Measurements from ENCODE around the gene CFAP410.
"Not testable (repeated sequence)": the region's sequence is repeated elsewhere in the genome, so short reads cannot be mapped to it uniquely, and the experiment has no call there.

Gene CFAP410

GRCh38 chr21:44368711-44369446 is 29.7 kb upstream of the CFAP410 start:
- no peak for DNase-seq

GRCh38 chr21:44366586-44367211 is 27.5 kb upstream of the CFAP410 start:
- DNase-seq, result no peak

GRCh38 chr21:44365967-44366585 is 26.9 kb upstream of the CFAP410 start:
- no peak for DNase-seq

GRCh38 chr21:44365251-44365966 is 26.2 kb upstream of the CFAP410 start:
- no peak for DNase-seq

- DNase-seq, result no peak
Observed at GRCh38 chr21:44364151-44365053, 25.2 kb upstream of the CFAP410 start.

- DNase-seq, result no peak
Observed at GRCh38 chr21:44363278-44363677, 24.1 kb upstream of the CFAP410 start.

GRCh38 chr21:44361903-44362302 is 22.7 kb upstream of the CFAP410 start:
- not testable (repeated sequence) for DNase-seq

GRCh38 chr21:44360159-44360558 is 21.0 kb upstream of the CFAP410 start:
- no peak for DNase-seq

- DNase-seq, result no peak
Observed at GRCh38 chr21:44359396-44359795, 20.2 kb upstream of the CFAP410 start.

- DNase-seq, result no peak
Observed at GRCh38 chr21:44357064-44357837, 18.1 kb upstream of the CFAP410 start.

GRCh38 chr21:44356636-44357035 is 17.4 kb upstream of the CFAP410 start:
- DNase-seq, result no peak

GRCh38 chr21:44356160-44356559 is 17.0 kb upstream of the CFAP410 start:
- no peak for DNase-seq

GRCh38 chr21:44354775-44355771 is 15.9 kb upstream of the CFAP410 start:
- no peak for DNase-seq

GRCh38 chr21:44354001-44354405 is 14.8 kb upstream of the CFAP410 start:
- DNase-seq, result no peak

GRCh38 chr21:44353191-44353970 is 14.2 kb upstream of the CFAP410 start, which contains the start of gene TRPM2:
Gene TRPM2 (plus strand): TSS chr21:44353621. CDS start chr21:44353701, 80 bp downstream.
- no peak for DNase-seq

- no peak for DNase-seq
Observed at GRCh38 chr21:44352253-44352860, 13.2 kb upstream of the CFAP410 start.

GRCh38 chr21:44351535-44352252 is 12.5 kb upstream of the CFAP410 start:
- DNase-seq, result no peak

All from cerebellar nuclear complex (tissue), 1 donor.